TTC549 (cell line): ENCODE results near the gene IFI6.
"Not testable (repeated sequence)": the region's sequence is repeated elsewhere in the genome, so short reads cannot be mapped to it uniquely, and the experiment has no call there.

Experiments used
- FAIRE-seq: peaks from 2 replicates; lab custom pipeline; 2012; peaks lifted over from hg19 to GRCh38; lab: Jason Lieb, UNC

Gene IFI6, protein sequence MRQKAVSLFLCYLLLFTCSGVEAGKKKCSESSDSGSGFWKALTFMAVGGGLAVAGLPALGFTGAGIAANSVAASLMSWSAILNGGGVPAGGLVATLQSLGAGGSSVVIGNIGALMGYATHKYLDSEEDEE

DNA sequence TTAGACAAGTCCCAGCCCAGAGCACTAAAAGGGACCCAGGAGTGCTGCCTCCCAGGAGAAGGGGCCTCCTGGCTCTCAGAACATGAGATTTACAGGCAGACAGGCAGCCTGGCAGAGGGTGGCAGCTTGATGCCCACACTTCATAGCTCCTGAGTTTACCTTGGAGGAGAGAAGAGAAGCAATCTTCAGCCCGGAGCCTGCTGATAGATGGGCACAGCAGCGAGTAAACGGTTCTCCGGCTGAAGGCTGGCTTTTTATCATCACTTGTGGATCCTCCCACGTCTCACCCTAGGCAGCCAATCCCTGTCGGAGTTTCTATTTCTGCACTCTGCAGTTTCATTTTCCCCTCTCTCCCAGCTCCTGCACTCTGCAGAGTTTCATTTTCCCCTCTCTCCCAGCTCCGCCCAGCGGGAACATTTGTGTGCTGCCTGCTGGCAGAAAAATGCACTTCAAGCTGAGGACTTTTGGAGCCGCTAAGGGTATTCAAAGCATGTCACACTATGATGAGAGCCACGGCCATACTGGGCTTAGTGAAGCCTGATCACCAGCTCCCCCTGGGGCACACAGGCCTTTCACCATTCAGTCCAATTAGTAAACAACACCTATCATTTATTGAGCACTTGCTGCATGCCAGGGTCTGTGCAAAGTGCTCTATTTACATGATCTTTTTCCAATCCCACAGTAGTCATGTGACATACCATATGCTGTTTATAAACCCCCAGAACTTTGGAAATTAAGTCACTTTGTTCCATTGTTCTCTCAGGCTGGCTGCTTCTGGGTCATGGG, at the start of gene IFI6:
Gene IFI6 (minus strand): TSS at position 229 of the 786 bp plus-strand sequence. CDS start 2,878 bp downstream, outside the sequence.
- peak; percentile 87 for FAIRE-seq

- no peak for FAIRE-seq
Measured at GRCh38 chr1:27719286-27720251, 47.6 kb upstream of the IFI6 start.

- FAIRE-seq = no peak
Measured at GRCh38 chr1:27716262-27716895, 44.4 kb upstream of the IFI6 start.

GRCh38 chr1:27713869-27714513, 42.0 kb upstream of the IFI6 start:
- FAIRE-seq = no peak

DNA sequence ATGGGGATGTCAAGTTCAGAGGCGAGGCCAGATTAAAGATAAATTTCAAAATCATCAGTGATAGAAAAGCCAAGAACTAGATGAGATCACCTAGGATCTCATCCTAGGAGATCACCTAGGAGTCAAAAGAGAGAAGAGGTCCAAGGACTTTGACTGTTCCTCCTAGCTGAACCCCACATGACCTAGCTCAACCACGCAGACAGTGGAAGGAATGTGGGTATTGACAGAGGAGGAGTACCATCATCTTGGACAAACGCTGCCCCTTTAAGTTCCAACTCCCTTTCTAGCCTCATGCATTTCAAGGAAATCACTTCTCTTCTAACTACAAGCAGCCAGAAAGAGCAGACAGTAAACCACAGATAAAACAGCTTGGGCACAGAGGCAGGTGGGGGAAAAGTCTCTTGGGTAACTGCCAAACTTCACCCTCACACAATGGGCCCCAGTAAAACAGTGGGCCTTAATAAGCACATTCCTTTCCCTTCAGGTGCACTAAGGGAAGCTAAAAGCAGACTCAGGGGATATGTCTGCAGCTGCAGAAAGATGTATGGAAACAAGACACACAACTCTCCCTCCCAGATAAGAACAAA, 41.2 kb upstream of the IFI6 start:
- FAIRE-seq = no peak

GRCh38 chr1:27710574-27710973, 38.6 kb upstream of the IFI6 start:
- FAIRE-seq = no peak

DNA sequence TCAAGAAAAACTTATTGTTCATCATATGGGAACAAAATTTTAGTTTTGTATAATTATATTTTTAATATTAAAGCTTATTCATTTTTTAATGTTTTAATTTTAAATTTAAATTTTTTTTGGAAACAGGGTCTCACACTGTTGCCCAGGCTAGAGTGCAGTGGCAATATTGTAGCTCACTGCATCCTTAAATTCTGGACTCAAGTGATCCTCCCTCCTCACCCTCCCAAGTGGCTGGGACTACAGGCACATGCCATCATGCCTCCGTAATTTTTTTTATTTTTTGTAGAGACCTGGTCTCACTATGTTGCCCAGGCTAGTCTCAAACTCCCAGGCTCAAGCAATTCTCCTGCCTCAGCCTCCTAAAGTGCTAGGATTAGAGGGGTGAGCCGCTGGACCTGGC, 33.6 kb upstream of the IFI6 start:
- no peak for FAIRE-seq

DNA sequence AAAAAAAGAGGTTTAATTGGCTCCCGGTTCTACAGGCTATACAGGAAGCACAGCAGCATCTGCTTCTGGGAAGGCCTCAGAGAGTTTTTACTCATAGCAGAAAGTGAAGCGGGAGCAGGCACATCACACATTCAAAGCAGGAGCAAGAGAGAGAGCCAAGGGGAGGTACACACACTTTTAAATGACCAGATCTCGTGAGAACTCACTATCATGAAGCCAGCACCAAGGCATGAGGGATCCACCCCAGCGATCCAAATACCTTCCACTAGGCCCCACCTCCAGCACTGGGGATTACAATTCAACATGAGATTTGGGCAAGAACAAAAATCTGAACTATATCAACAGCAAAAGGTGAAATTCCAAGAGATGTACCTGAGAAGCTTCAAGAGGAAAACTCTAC, 33.0 kb upstream of the IFI6 start:
- FAIRE-seq = no peak

- FAIRE-seq = not testable (repeated sequence)
Measured at GRCh38 chr1:27696835-27697234, 24.8 kb upstream of the IFI6 start.

DNA sequence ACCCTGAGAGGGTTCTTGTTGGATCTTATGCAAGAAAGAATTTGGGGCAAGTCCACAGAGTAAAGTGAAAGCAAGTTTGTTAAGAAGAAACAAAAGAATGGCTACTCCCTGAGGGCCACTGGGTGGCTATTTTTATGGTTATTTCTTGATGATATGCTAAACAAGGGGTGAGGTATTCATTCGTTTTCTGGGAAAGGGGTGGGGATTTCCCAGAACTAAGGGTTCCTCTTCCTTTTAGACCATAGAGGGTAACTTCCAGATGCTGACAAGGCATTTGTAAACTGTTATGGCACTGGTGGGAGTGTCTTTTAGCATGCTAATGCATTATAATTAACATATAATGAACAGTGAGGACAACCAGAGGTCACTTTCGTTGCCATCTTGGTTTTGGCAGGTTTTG, 18.2 kb upstream of the IFI6 start:
- no peak for FAIRE-seq

GRCh38 chr1:27689423-27690173, 17.6 kb upstream of the IFI6 start:
- FAIRE-seq = no peak

DNA sequence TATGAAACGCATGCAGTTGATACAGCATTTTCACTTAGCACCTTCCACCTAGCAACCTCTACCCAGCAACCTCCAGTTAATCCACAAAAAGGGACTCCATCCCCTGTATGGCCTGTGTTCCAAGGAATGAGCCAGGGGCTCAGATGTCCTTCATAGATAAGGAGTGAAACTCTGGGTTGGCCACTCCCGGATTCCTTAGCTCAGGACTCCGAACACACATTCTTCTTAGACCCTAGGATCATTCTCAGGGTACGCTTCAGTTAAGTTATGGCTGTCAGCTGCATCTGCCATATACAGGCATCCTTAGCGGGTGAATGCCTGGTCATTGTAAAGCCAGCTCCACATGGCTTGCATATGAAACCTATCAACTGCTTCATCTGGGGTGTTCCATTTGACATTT, 15.9 kb upstream of the IFI6 start:
- no peak for FAIRE-seq

DNA sequence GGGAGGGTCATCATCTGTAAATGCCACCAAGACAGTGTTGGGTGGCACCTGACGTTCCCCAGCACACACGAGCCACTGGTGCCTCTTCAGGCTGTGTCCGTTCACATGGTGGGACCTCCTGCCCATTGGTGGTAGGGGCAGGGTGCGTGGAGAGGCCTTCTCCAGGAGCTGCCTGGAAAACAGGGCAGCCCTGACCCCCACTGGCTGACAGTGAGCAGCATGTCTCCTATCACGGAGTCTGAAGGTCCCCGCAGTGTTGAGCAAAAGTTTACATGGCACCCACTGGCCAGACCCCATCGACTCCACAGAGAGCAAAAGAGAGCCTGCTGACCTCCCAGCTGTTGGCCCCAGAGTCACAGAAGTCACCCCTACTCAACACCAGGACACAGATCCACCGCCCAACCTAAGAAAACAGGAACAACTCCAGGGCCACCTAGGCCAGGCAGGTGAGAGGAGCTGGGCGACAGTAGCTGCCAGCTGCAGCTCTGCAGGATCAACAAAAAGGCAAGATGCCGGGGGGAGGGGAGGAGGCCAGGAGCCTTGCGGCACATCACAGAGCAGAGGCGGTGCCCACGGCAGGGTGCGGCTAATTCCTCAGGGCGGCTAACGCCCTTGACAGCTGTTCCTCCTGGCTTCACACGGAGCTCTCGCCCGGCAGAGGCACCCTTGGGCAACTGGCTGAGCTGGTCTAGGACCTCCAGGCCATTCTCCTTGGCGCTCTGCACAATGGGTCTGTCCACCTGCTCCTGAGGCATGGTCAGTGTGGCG, 14.4 kb upstream of the IFI6 start:
- no peak for FAIRE-seq

GRCh38 chr1:27684176-27684575, 12.2 kb upstream of the IFI6 start:
- FAIRE-seq = no peak

GRCh38 chr1:27682351-27682944, 10.5 kb upstream of the IFI6 start:
- no peak for FAIRE-seq

- FAIRE-seq = not testable (repeated sequence)
Measured at GRCh38 chr1:27681580-27681979, 9.6 kb upstream of the IFI6 start.

DNA sequence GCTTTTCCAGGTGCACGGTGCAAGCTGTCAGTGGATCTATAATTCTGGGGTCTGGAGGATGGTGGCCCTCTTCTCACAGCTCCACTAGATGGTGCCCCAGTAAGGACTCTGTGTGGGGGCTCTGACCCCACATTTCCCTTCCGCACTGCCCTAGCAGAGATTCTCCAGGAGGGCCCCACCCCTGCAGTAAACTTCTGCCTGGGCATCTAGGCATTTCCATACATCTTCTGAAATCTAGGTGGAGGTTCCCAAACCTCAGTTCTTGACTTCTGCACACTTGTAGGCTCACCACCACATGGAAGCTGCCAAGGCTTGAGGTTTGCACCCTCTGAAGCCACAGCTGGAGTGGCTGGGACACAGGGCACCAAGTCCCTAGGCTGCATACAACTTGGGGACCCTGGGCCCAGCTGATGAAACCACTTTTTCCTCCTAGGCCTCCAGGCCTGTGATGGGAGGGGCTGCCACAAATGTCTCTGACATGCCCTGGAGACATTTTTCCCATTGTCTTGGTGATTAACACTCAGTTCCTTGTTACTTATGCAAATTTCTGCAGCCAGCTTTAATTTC, 8.3 kb upstream of the IFI6 start:
- FAIRE-seq = not testable (repeated sequence)

- no peak for FAIRE-seq
Measured at GRCh38 chr1:27678747-27679146, 6.8 kb upstream of the IFI6 start.

GRCh38 chr1:27676410-27676809, 4.4 kb upstream of the IFI6 start:
- FAIRE-seq = no peak
